ENCODE measurements around the gene SLC12A5.

Gene SLC12A5

DNA sequence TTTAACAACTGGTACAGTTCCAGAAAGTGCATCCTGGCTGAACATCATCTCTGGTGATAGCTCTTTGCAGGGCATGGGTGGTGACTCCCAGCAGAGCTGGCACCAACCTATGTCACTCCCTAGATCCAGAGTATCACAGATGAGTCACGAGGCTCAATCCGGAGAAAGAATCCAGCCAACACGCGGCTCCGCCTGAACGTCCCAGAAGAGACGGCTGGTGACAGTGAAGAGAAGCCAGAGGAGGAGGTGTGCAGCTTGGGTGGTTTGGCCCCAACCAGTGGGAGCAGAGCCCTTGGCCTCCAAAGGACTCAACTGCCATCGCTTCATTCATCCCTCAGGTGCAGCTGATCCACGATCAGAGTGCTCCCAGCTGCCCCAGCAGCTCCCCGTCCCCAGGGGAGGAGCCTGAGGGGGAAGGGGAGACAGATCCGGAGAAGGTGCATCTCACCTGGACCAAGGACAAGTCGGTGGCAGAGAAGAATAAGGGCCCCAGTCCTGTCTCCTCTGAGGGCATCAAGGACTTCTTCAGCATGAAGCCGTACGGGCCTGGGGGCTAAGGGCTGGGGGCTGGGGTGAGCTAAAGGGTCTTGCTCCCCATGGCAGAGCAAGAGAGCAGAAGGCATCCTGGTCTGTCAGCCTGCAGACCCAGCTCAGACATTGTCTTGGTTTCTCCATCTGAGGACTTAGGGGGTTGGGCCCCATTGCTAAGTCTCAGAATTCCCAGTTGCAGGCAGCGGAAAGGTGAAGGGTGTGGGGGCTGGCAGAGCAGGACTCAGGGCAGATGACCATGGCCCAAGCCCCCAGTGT is 27.2 kb downstream of the SLC12A5 start:
- no peak for DNase-seq (ENCODE audit: low spot score)

DNA sequence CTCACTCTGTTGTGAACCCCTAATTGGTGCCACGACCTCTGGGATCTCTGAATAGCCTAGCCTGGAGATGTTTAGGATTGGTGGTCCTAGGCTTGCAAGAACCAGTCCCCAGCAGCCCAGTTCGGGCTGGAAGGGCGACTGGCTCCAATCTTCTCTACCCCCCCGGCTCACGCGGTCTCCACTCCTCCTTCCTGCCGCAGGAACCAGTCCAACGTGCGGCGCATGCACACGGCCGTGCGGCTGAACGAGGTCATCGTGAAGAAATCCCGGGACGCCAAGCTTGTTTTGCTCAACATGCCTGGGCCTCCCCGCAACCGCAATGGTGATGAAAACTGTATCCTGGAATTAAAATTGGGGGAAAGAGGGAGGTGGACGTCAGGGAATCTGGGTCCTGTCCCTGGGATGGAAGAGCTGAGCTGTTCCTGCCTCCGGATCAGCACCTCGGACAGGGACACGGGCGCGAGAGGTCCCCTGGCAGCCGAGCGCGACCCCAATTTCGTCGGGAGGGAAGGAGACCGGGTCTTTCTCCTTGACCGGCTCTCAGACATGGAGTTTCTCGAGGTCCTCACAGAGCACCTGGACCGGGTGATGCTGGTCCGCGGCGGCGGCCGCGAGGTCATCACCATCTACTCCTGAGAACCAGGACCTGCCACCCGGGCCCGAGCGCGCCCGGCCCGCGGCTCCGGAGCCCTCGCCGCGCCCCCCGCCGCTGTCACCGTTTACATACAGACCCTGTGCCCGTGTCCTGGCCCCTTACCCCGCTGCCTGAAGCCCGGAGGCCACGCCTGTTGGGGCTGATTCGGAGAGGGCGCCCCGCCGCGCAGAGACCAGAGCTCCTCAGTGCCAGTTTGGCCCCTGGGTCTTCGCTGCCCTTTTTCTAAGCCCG is 28.2 kb downstream of the SLC12A5 start:
- DNase-seq (ENCODE audit: low spot score), result peak; percentile 80

DNA sequence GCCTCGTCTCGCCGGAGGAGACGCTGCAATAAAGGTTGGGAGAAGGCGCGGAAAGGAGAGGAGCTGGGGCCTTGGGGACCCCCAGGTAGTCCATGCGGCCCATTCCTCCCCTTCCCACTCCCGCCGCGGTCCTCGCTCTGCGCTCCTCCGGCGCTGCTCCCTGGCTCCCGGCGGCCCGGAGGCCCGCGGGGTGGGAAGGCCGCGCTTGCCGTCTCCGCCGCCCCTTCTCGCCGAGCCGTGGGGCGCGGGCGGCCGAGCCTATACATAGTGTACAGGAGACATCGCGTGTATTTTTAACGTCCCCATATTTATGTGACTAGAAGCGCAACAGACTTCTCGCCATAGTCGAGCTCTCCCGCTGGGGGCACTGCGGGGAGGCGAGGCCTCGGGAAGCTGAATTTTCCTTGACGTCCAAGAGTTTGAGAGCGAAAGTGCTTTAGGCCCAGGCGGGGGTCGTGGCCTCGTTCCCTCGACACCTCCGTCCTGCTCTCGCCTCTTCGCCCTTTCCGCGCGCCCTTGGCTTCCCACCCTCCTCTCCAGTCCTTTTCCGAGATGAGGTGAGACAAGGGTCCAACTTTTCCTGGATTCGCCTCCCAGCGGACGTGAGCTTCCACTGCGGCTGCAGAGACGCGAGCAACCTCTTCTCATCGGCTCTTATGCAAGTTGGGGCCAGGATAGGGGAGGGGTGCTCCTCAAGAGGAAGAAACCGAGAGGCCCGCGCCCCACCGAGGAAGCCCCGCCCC is 29.0 kb downstream of the SLC12A5 start:
- peak; percentile 68 for DNase-seq (ENCODE audit: low spot score)

DNA sequence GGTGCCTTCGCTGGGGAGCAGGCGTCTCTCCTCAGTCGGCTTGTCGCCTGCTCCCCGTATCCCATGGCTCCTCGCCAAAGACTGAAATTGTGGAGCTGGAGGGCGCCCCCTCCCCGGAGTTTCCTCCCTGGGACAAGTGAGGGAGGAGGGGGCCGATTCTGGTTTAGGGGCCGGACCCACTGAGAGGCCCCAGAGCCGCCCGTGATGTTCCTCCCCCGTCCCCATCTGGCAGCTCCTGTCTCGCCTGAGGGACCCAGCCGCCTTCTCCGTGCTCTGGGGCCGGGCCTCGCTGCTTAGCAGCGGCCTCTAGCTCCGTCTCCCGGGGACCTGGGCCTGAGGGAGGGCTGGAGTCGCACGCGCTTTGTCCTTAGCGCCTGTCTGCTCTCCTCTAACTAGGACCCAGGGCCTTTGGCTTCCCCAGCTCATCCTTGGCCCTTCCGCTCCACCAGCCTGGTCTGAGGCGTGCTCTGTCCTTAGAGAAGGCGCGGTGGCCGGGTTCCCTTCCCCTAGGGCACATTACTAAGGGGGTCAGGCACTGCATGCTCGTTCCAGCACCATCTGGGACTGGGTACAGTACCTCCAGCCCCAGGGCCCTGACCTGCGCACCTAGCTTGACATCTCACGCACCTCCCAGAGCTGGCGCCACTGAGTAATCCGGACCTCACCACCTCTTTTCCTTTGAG is 29.7 kb downstream of the SLC12A5 start:
- peak; percentile 31 for DNase-seq (ENCODE audit: low spot score)

DNA sequence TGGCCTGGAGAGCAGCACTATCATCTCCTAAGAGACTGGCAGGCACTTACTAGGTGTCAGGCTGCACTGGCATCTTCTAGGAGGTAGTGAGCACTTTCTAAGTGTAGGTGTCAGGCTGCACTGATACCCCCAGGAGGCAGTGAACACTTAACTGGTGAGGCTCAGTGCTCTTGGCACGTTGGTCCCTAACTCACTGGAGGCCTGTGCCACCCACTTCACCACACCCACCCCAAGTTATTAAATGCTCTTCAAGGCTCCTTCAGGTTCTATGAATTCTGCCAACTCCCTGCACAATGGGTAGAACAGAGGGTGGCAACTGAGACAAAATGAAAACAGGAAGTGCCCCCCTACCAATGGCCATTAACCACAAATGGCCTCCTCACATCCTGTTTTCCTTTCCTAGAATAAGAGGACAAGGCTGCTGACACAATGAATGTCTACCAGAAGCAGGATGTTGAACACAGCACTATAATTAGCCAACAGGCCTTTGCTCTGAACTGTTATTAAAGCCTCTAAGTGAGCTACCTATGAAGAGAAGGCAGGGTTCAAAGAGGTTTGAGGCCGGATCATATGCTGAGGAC is 31.4 kb downstream of the SLC12A5 start:
- DNase-seq (ENCODE audit: low spot score), result no peak

DNA sequence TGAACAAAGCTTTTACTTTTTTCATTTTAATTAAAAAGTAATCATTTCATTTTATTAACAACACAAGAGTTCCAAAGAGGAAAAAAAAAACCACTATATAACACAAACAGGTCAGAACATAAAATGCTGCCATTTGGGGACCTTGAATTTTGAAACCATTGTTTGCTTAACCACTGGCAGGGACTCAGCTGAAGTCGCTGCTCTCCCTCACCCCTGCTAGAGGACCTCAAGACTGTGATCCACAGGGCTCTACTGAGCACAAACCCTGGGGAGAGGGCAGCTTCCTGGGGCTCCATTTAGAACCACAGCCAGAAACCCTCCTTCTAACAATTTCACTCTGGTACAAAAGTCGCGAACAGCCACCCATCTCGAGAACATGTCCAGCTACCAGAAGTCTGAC is 32.0 kb downstream of the SLC12A5 start:
- DNase-seq (ENCODE audit: low spot score), result no peak

DNA sequence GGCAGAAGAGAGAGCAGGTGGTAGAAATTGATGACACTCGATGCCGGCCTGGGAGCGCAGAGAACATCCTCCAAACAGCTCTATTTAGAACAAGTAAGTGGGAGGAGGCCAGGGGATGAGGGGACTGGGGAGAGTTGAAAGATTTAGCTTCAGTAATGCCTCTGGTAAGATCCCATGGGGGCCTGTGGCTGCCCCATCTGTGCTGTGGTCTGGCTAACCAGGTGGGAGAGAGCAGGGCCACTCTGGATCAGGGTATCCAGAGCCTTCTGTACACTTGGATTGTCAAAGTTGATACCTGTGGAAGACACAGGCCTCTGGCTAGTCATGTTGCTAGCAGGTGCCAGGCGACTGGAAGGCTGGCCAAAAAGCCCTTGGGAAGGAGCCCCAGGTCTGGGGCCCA is 33.1 kb downstream of the SLC12A5 start:
- DNase-seq (ENCODE audit: low spot score), result no peak

DNA sequence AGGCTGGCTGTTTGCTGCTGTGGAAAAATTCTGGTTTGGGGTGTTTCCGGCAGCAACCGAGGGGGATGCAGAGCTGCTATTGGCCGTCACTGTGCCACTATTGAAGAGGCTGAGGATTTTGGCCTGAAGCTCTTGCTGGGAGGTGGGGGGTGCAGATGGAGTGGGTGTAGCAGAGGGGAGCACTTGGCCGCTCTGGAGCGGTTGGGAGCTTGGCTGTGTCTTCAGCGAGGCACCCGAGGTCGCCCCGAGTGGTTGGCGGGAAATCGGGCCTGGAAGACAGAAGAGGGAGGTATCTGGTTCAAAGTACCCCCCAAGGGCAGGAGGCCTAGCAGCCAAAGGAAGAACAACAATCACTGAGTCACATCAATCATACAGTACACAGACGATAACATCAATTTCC is 33.6 kb downstream of the SLC12A5 start:
- no peak for DNase-seq (ENCODE audit: low spot score)

DNA sequence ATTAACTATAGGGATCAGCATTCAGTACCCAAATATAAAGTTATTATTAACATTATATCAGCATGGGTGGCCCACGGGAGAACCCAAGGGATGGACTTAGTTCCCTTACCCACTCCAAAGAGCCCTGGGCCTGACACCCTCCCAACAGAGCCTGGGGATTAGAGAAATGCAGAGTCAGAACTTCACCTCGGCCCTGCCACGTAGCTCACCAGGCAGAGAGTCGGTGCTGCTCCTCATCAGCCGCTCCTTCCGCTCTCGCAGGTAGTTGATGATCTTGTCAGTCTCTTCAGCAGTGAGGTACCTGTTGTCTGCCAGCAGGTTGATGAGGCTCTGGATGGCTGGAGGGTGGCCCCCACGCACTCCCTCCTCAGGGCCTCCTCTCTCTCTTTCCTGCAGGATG is 34.1 kb downstream of the SLC12A5 start:
- DNase-seq (ENCODE audit: low spot score), result no peak

DNA sequence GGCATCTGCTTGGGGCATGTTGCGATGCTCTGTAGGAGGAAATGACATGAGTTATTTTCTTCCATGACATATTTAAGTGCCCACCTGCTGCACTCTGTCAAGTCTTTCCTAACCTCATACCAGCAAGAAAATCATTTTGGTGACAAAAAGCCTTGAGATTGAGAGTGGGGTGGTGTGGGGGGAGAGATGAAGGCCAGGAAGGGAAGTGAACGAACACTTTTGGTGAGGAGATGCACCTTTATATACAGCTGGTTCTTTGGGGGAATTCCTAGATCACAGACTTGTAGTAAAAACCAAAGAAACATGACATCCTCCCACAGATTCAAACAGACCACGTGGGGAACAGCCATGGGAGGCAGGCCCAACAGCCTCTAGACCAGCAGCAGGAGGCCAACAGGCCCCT is 34.6 kb downstream of the SLC12A5 start:
- DNase-seq (ENCODE audit: low spot score), result no peak

DNA sequence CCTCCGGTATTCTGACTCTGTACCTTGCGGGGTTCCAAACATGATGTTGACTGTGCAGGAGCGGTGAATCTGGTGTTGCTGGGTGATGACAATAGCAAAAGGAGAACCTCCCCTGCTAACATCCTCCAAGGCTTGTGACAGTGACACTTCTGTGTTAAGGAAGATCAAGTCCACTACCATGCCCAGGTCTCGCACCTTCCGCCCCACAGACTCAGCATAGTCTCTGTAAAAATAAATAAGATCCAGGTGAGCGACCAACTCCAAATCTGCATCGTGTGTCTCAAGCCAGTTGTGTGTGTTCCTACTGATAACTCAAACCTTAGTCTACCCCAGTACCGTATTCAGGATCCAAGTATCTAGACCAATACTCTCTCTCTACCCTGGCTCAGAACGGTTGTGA is 36.0 kb downstream of the SLC12A5 start:
- DNase-seq (ENCODE audit: low spot score), result no peak

DNA sequence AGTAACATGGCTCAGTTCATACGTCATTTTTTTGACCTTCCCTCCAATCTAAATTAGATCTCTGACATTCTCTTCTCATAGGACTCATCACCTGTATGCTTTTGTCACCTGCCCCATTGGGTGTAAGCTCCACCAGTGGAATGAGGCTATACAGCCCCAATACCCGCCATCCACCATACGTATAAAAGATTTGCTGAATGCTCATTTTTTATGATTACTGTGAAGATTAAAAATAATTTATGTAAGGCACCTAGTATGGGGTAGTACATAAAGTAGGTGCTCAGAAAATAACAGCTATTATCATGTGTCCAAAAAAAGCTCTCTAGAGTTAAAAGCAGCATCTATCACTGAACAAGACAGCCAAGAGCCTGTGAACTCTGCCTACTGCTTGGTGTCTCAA is 36.7 kb downstream of the SLC12A5 start:
- DNase-seq (ENCODE audit: low spot score), result no peak

DNA sequence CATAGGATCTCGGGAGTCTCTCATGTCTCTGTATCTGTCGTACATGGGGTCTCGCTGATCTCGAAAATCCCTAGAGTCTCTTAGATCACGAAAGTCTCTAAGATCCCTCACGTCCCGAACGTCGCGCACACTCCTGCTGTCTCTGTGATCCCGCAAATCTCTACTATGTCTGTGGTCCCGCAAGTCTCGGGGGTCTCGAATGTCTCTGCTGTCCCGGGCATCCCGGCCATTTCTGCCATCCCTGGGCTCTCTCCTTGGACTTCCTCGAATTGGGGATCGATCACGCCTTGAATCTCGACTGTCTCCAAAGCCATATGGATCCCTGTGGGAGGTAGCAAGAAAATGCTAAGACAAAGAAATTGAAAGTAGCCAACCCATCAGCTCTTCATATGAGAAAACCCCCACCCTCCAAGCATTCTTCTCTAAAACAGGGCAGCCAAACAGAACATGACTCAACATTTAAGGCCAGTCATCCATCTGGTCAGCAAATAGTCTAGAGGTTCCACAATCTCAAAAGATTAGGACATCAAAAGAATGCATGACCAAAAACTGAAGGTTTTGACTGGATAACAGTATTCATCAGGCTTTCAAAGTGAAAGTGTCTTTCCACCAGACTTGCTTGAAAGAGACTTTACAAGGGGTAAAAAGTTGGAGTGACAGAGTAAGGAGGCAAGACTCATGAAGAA is 41.3 kb downstream of the SLC12A5 start:
- peak; percentile 57 for DNase-seq (ENCODE audit: low spot score)

DNA sequence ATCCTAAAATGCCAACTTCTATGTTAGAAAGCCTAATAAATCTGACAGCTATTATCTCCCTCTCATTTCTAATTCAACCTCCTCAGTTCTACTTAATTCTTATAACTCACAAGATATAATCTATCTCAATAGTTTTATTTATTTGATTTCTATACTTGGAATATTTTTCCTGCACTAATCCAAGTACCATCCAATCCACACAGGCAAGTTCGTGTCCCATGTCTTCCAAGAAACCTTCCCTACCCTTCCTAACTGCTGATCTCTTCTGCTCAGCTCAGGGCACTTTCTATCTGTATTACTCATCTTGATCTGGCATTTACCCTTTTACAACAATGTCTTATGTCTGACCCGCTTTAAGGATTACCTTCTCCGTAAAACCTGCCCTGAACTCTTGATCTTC is 42.6 kb downstream of the SLC12A5 start:
- no peak for DNase-seq (ENCODE audit: low spot score)

DNA sequence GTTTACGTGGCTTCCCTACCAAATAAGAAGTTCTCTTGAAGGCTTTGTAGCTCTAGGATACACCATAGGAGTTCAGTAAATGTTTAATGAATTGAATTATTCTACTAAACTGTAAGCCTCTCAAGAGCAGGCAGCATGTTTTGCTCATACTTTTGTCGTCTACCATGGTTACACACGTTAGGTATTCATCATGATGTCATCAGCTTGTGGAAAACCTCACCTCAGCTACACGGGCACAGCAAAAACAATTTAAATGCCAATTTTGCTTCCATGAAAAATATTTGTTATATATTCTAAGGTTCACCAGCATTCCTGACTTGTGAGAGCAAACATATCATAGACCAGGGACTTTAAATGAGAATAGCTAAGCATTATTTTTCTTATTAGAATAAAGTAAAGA is 44.0 kb downstream of the SLC12A5 start:
- no peak for DNase-seq (ENCODE audit: low spot score)

DNA sequence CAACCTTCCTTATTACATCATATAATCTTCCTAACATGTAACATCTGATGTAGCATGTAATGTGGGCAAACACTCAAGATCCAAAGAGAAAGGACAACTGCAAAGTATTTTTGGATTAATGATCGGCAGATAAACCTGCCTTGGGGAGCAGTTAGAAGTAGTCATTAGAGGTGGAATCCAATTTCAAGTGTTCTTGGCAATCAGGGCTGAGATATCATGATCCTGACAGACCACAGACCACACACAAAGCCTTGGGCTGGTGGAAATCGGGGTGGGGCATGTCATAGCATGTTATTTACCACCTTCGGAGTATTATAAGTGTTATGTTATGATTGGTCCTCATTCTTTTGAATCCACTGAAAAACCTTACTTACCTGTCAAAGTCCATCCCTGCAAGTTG is 44.4 kb downstream of the SLC12A5 start:
- no peak for DNase-seq (ENCODE audit: low spot score)

DNA sequence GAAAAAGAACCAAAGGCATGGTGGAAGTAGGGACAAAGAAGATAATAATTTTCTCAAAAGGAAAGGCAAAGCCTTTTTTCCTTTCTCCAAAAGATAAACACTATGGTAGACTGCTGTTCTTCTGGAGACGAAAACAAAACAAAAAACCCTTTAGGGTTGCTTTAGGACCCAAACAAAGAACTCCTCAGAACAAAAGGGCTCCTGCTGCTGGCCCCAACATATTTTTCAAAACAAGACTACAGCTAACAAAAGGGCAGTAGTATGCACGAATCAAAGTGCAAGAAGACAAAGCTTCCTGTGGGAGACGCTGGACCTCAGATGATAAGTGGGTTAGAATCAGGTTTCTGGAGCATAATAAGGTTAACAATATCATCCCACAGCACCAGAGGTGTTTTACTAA is 45.0 kb downstream of the SLC12A5 start:
- DNase-seq (ENCODE audit: low spot score), result no peak

DNA sequence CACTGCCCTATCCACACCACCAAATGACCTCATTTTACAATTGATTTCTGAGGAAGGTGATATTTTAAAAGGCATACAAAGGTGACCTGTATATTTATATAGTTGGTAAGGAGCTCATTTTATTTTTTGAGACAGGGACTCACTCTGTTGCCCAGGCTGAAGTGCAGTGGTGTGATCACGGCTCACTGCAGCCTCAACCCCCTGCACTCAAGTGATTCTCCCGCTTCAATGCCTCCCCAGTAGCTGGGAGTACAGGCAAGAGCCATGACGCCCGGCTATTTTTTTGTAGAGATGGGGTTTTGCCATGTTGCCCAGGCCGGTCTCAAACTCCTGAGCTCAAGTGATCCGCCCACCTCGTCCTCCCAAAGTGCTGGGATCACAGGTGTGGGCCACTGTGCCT is 47.8 kb downstream of the SLC12A5 start:
- DNase-seq (ENCODE audit: low spot score), result no peak

DNA sequence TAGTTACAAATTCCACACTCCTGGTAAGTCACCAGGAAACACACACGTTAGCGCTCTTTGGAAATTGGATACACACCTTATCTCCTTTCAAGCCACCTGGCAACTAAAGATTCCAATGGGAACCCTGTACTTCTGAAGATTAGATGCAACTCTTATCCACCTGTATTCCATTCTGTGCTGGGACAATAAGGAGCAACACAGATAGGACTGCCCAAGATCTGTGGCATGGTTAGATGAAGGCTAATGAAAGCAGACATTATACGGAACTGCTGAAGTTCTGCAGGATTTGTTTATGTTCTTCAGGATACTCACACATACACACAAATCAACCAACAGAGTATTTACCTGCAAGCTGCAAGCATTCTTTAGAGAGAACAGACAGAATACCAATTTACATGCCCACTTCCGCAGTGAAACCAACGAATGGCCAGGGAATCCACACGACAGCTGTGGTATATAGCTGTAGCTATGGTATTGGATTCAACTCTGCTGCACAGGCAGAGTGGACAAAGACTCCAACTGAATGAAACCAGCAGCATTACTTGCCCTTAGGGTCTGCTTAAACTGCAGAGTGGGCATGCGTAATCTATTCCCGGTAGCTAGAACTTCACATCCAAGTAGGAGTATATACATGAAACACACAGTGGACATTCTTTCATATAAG is 48.8 kb downstream of the SLC12A5 start:
- DNase-seq (ENCODE audit: low spot score), result no peak

DNA sequence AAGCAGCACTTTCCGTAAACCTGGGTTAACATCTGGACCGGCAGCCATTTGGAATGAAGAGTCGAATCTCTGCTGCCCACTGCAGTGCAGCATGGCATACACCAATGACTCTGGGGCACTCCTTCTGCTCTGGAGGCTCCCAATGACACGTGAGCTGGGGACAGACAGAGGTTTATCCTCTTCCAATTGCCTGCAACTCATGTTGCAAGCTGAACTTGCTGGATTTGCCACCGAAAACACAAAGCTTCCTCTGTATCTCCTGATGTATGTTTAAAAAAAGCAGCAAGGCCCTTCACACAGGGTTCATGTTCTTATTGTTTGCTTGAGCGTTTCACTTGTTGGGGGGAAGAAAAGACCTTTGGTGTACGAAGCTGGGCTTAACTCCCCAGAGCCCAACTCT is 49.9 kb downstream of the SLC12A5 start:
- no peak for DNase-seq (ENCODE audit: low spot score)

DNA sequence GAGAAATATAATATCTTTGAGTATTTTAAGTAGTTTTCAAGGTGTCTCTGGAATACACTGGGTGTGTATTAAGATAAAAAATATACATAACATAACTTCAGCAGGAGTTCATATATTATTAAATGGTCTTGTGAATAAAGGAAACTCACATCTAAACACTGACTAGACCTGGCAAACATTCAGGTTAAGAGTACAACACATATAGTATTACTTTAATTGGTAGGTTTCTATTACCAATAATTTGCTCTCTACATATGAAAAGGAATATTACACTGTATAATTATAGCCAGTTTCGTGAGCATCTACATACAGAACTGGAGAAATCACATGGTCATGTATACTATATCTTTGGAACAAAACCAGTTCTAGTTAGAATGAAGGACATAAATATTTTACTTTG is 52.1 kb downstream of the SLC12A5 start:
- DNase-seq (ENCODE audit: low spot score), result no peak
